Ovary (tissue), 9 donors: ENCODE data around the gene SMARCAL1. TPM values are rescaled to one million over a fixed set of nuclear protein-coding genes. Genes with fewer than 3 reads are reported as not detected.

Experiments used
- DNase-seq, 5 donors: peaks; one replicate each; pipeline ENCODE4 v3.0.0-alpha.2; 2019 to 2020
- H3K27ac ChIP-seq, 2 donors: fragments of 200-600 bp; one replicate each; pipeline versions ENCODE4 v1.5.1 to v1.8.0; 2019 to 2022
- H3K27me3 ChIP-seq: fragments of 200-600 bp; one replicate; pipeline ENCODE4 v1.8.0; 2022
- H3K36me3 ChIP-seq: fragments of 200-600 bp; sonication (generic); one replicate; pipeline ENCODE4 v1.5.1; 2019
- H3K4me1 ChIP-seq: one replicate; pipeline ENCODE4 v1.8.1; 2013; ENCODE audit warnings: mild to moderate bottlenecking, moderate library complexity; ENCODE audit not compliant: insufficient read depth
- H3K4me3 ChIP-seq: fragments of 200-600 bp; sonication (generic); one replicate; pipeline ENCODE4 v1.5.1; 2017
- H3K9me3 ChIP-seq, 2 donors: fragments of 200-600 bp in 1 of 2; sonication (generic) in 1 of 2; one replicate each; pipeline versions ENCODE4 v1.5.1 to v1.8.1; 2013 to 2019; ENCODE audit warnings: mild to moderate bottlenecking in 1 of 2, moderate library complexity in 1 of 2
- EP300 ChIP-seq: sonication (generic); formaldehyde crosslinking; IDR thresholded peaks from one replicate; pipeline ENCODE4 v1.6.1; 2017; ENCODE audit warnings: antibody characterized with exemption
- POLR2A ChIP-seq: fragments of 450-650 bp; IDR thresholded peaks from one replicate; pipeline ENCODE4 v1.6.1; 2017; ENCODE audit warnings: antibody characterized with exemption, mild to moderate bottlenecking, moderate library complexity
- WGBS, 3 donors: extraction: QIAGEN DNeasy Blood & Tissue Kit in 1 of 3; methylation state at CpG; one replicate each; pipeline versions ENCODE4 v1.1.5 to v1.1.7; 2013 to 2017; 5-methylcytosine and 5-hydroxymethylcytosine counted together
- intact Hi-C, 4 donors: fragments of 100-400 bp; cut with DNase I; formaldehyde crosslinking; loops; one replicate each; pipeline versions ENCODE4 v1.11.0 to v1.15.1; 2022 to 2023
- polyA plus RNA-seq, 2 donors: library from polyadenylated mRNA; stranded (reverse); fragments of 200-250 nt in 1 of 2; fragments of 350-450 nt in 1 of 2; fragmentation: Illumina TruSeq in 1 of 2; extraction: RNeasy Lipid Tissue Mini Kit (QIAGEN cat#74804) in 1 of 2; gene quantifications; one replicate each; pipeline ENCODE4 v1.2.3, GENCODE V29; 2013 to 2014
- total RNA-seq, 7 donors: library from RNA; depleted of rRNA in 2 of 7; stranded (reverse); fragments of >200 nt in 2 of 7; fragmentation: NEBNext Ultra II Directional in 3 of 7; extraction: Animal tissue kit (Norgen Biotek cat#: 25700) in 3 of 7; gene quantifications; one replicate each; pipeline versions ENCODE4 v1.1.0 to v1.2.4, GENCODE V29; 2016 to 2023
- TF ChIP-seq, protein P1 (sequence below), 3 donors: fragments of 450-650 bp in 2 of 3; fragments of 200-600 bp in 1 of 3; IDR thresholded peaks; one replicate each; pipeline versions ENCODE4 v1.5.1 to v1.8.0; 2016 to 2022; ENCODE audit warnings: antibody characterized with exemption in 3 of 3, mild to moderate bottlenecking in 1 of 3
- donor health status: DM: no; HTN: no; CAD: no; lungs with moderate emphysema.
- donor health status: DM: no; HTN: no; CAD: no.
- donor health status: Bipolar disorder and iron deficiency.
- donor health status: DM: yes; HTN: yes; CAD: no.
- donor health status: DM: no; HTN: no; CAD: no.
- donor health status: DM: yes; HTN: yes; CAD: no.

Gene SMARCAL1
- total and polyA plus RNA-seq, 9 donors = 11.1 to 29.1 (median 20.9) TPM

DNA sequence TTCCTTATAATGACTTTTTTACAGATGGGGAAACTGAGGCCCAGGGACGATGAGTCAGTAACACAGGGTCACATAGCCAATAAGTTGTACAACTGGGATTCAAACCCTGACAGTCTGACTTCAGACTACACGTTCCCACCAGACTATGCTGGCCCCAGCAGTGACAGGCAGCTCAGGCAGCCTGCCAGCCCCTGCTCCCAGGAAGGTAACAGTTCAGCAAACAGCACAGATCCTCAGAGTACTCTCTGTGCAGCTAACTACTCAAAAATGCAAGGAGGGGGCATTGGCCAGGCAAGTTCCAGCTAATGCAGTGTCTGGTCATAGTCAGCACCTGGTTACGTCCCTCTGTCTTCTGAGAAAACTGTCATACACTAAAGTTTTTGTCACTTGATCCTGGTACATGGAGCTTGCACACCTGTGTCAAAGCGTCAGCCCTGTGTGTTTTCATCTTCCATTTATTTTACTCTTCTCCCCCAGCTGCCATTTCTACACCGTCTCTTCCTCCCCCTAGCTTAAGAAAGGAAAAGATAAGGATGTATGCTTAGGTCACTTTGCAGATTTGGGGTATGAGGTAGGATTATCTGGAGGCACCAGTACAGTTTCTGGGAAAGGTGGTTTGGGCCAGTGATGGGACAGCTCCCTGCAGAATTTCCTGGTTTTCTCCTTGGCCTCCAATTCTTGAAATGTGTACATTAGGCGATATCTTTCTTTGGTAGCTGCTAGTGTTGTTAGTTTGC, 4.5 kb downstream of the SMARCAL1 start:
- no peak for DNase-seq
- Histone ChIP-seq H3K9me3 (no peaks in the 10 kb centered on the region), H3K27ac (no peak overlapping the region), H3K4me3 (no peak overlapping the region), H3K36me3 (no peaks in the 10 kb centered on the region), H3K27me3 (no peaks in the 10 kb centered on the region), H3K4me1 (no peaks in the 10 kb centered on the region)
- 86 to 94% (median 93%) methylated on average over 6 of the region's 6 CpGs for whole genome bisulfite sequencing, 3 donors
- intact Hi-C loops = no loop called here
- TF ChIP-seq POLR2A = no peak

DNA sequence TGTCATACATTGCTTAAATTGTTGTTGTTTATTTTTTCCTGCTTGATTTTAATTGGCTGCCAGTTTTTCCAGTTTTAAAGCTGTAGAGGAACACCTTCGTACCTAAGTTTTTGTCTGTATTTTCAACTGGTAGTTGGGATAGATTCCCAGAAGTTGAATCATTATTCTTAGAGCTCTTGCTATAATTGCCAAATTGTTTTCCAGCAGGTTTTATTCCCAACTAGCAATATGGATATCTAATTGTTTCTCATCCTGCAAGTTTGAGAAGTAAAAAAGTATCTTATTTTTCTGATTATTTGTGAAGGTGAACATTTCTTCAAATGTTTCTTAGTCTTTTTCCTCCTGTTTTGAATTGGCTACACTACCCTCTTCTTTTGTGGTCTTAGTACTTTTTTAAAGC, 6.7 kb downstream of the SMARCAL1 start:
- intact Hi-C loops = no loop called here
- TF ChIP-seq EP300 (no peak), POLR2A (no peak)
- TF ChIP-seq, protein P1, sequence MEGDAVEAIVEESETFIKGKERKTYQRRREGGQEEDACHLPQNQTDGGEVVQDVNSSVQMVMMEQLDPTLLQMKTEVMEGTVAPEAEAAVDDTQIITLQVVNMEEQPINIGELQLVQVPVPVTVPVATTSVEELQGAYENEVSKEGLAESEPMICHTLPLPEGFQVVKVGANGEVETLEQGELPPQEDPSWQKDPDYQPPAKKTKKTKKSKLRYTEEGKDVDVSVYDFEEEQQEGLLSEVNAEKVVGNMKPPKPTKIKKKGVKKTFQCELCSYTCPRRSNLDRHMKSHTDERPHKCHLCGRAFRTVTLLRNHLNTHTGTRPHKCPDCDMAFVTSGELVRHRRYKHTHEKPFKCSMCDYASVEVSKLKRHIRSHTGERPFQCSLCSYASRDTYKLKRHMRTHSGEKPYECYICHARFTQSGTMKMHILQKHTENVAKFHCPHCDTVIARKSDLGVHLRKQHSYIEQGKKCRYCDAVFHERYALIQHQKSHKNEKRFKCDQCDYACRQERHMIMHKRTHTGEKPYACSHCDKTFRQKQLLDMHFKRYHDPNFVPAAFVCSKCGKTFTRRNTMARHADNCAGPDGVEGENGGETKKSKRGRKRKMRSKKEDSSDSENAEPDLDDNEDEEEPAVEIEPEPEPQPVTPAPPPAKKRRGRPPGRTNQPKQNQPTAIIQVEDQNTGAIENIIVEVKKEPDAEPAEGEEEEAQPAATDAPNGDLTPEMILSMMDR (IDR thresholded peaks at IDR 0.05) = no peak
- Histone ChIP-seq H3K4me1 (no peaks in the 10 kb centered on the region), H3K27ac (no peak overlapping the region), H3K27me3 (no peaks in the 10 kb centered on the region), H3K9me3 (no peaks in the 10 kb centered on the region), H3K36me3 (no peaks in the 10 kb centered on the region), H3K4me3 (no peak overlapping the region)
- DNase-seq = no peak
- 50 to 65% (median 59%) methylated on average over 1 of the region's 1 CpG for WGBS, 3 donors

DNA sequence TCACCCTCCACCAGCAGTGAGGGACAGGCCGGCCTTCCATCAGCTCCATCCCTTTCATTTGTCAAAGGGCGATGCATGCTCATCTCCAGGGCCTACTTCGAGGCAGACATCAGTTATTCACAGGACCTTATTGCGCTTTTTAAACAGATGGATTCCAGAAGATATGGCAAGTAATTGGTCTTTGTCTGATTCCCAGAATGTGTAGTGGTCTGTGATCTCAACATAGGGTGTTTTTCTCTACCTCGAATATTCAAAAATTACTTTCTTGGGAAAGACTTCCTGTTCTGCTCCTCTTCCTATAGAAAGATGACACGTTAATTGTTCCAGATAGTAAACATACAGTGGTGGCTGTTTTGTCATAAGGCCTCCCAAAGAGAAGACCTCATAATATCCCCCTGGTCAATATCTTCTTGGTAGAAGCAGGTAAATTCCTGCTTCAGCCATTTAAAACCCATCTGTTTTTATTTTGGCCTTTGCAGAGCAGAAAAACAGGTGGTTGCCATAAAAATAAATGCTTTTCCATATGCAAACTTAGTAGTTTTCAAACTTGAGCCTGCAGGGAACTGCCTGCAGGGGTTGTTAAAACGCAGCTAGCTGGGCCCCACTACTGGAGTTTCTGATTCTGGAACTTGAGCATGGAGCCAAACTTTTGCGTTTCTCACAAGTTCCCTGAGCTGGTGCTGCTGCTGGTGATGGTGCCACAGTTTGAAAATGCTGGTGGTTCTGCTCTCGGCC, 8.2 kb downstream of the SMARCAL1 start:
- DNase-seq = no peak
- Histone ChIP-seq H3K36me3 (peaks cover 3% of the 10 kb centered on the region), H3K27me3 (no peaks in the 10 kb centered on the region), H3K9me3 (peaks cover 0 to 7% of the 10 kb centered on the region in 2 donors), H3K4me3 (no peak overlapping the region), H3K27ac (no peak overlapping the region), H3K4me1 (no peaks in the 10 kb centered on the region)
- TF ChIP-seq, protein P1 (IDR thresholded peaks at IDR 0.05) = no peak
- TF ChIP-seq EP300 = no peak
- WGBS, 3 donors = 84 to 88% (median 87%) methylated on average over 9 of the region's 9 CpGs
- intact Hi-C loops = no loop called here

- 87 to 99% (median 95%) methylated on average over 2 of the region's 2 CpGs for WGBS, 3 donors
- DNase-seq = no peak
- intact Hi-C loops = no loop called here
These were observed 10.8 kb downstream of the SMARCAL1 start for GRCh38 chr2:216423071-216423470.

More at GRCh38 chr2:216423071-216423470, 10.8 kb downstream of the SMARCAL1 start:
- Histone ChIP-seq H3K4me3 (no peak overlapping the region), H3K36me3 (peaks cover 3% of the 10 kb centered on the region), H3K4me1 (no peaks in the 10 kb centered on the region), H3K27me3 (no peaks in the 10 kb centered on the region), H3K9me3 (peaks cover 0 to 8% of the 10 kb centered on the region in 2 donors), H3K27ac (no peak overlapping the region)
- no peak for TF ChIP-seq EP300
- TF ChIP-seq, protein P1 (IDR thresholded peaks at IDR 0.05) = no peak
- no peak for TF ChIP-seq POLR2A
